CD4-positive, alpha-beta T cell (primary cell): Measurements from ENCODE around the gene UMPS. TPM values are rescaled to one million over a fixed set of nuclear protein-coding genes. Genes with fewer than 3 reads are reported as not detected.
A peak's percentile ranks its signal among the peaks of the same experiment; 100 is the strongest.

Source experiments
- ATAC-seq: fragments of 200-7000 bp; cut with Tn5 transposase; one replicate; pipeline ENCODE4 v1.10.0; 2022; ENCODE audit warnings: mild to moderate bottlenecking; ENCODE audit not compliant: poor library complexity
- CTCF ChIA-PET: fragments of 350-600 bp; sonication (Branson Sonifier 250); formaldehyde crosslinking; loops from one replicate; lab custom pipeline; 2021; ENCODE audit warnings: antibody characterized with exemption, inconsistent platforms; lab: Charles Lee
- POLR2A ChIA-PET: fragments of 350-600 bp; sonication (Branson Sonifier 250); formaldehyde crosslinking; loops from one replicate; lab custom pipeline; 2021; ENCODE audit warnings: antibody characterized with exemption, inconsistent platforms; lab: Charles Lee
- DNase-seq, 14 experiments: peaks; one replicate each; pipeline ENCODE4 v3.0.0-alpha.2; 2013 to 2020; ENCODE audit warnings: mixed read lengths in 2 of 14
- H3K27ac ChIP-seq, 2 donors: one replicate each; pipeline versions ENCODE4 v1.5.1 to v1.7.0; 2013; ENCODE audit warnings: low read length in 2 of 2, low read depth in 1 of 2, mild to moderate bottlenecking in 1 of 2
- H3K27me3 ChIP-seq, 2 experiments: 1 replicate in 1 of 2; 2 replicates in 1 of 2; pipeline versions ENCODE4 v1.6.1 to v1.7.0; 2013; ENCODE audit warnings: low read length in 2 of 2, control low read depth in 1 of 2, mild to moderate bottlenecking in 1 of 2, moderate library complexity in 1 of 2; ENCODE audit not compliant: insufficient read depth in 2 of 2, control insufficient read depth in 1 of 2
- H3K36me3 ChIP-seq: one replicate; pipeline ENCODE4 v1.6.1; 2013; ENCODE audit warnings: low read length, control low read depth; ENCODE audit not compliant: insufficient read depth
- H3K4me1 ChIP-seq: one replicate; pipeline ENCODE4 v1.6.1; 2013; ENCODE audit warnings: low read length, control low read depth; ENCODE audit not compliant: insufficient read depth
- H3K4me3 ChIP-seq: one replicate; pipeline ENCODE4 v1.5.1; 2013; ENCODE audit warnings: mild to moderate bottlenecking, low read length, moderate library complexity
- H3K9me3 ChIP-seq, 2 experiments: 1 replicate in 1 of 2; 2 replicates in 1 of 2; pipeline versions ENCODE4 v1.6.1 to v1.7.0; 2013; ENCODE audit warnings: low read length in 2 of 2, mild to moderate bottlenecking in 2 of 2, control low read depth in 1 of 2, moderate library complexity in 1 of 2; ENCODE audit not compliant: control insufficient read depth in 1 of 2, insufficient read depth in 1 of 2
- H3K27ac Mint-ChIP-seq: one replicate; pipeline ENCODE4 v1.8.0; 2020; ENCODE audit warnings: mixed read lengths
- H3K27me3 Mint-ChIP-seq: one replicate; pipeline ENCODE4 v1.8.0; 2021; ENCODE audit warnings: mixed read lengths
- H3K36me3 Mint-ChIP-seq: one replicate; pipeline ENCODE4 v1.8.0; 2021; ENCODE audit warnings: low read depth, mixed read lengths
- H3K4me1 Mint-ChIP-seq: one replicate; pipeline ENCODE4 v1.8.0; 2021; ENCODE audit warnings: low read depth, mixed read lengths
- H3K4me3 Mint-ChIP-seq: one replicate; pipeline ENCODE4 v1.8.0; 2020; ENCODE audit warnings: mild to moderate bottlenecking, mixed read lengths
- H3K9me3 Mint-ChIP-seq: one replicate; pipeline ENCODE4 v1.8.0; 2020; ENCODE audit warnings: mixed read lengths
- CTCF ChIP-seq: fragments of 200-600 bp; IDR thresholded peaks from one replicate; pipeline ENCODE4 v1.8.0; 2022; ENCODE audit warnings: antibody characterized with exemption, mild to moderate bottlenecking
- intact Hi-C, 2 experiments: fragments of 100-400 bp; cut with DNase I in 1 of 2; cut with micrococcal nuclease in 1 of 2; formaldehyde crosslinking; loops; one replicate each; pipeline versions ENCODE4 v1.15.1 to v1.9.0; 2023 to 2025; cut with DNase I, micrococcal nuclease
- total RNA-seq, 174 experiments: library from RNA in 2 of 174; stranded (reverse) in 2 of 174; gene quantifications; one replicate each; pipeline ENCODE4 v1.2.3 and lab custom pipeline; 2021 to 2026

UMPS gene
- total RNA-seq, 2 experiments from 2014 or later: 19.5 to 19.7 TPM

DNA sequence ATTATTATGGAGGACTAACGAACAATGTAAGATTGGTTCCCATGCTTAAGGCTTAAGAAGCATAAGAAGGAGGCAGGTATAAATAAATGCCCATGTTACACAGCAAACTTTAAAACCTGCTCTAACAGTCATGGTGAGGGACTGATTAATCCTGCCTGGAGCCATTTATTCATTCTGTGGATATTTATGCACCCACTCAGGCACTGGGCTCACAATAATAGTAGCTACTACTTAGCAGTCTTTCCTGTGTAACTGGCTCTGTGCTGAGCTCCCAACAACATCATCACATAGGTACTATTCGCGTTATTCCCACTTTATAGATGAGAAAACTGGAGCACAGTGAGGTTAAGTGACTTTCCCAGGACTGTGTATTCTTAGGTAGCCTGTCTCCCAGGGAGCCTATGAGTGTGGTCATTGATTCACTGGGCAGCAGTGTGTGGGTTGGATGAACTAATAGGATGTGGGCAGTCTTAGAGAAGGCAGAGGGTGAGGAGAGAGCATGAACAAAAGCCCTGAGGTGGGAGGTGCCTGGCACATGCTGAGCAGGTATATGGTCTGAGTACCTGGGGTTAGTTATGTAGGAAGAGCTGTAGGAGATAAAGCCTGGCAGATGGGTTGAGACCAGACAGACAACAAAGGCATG lies 44.1 kb upstream of the UMPS start:
- Mint-ChIP-seq H3K9me3 (no peaks in the 10 kb centered on the region), H3K4me1 (peaks cover 6% of the 10 kb centered on the region), H3K4me3 (no peak overlapping the region), H3K27me3 (peaks cover 26% of the 10 kb centered on the region), H3K27ac (no peak overlapping the region), H3K36me3 (no peaks in the 10 kb centered on the region)
- no peak overlapping the region for H3K27ac ChIP-seq
- ATAC-seq: no peak
- CTCF ChIA-PET: no interaction called here
- H3K9me3 ChIP-seq: no peaks in the 10 kb centered on the region
- DNase-seq: no peak
- no peak for TF ChIP-seq CTCF
- peaks cover 6% of the 10 kb centered on the region for H3K4me1 ChIP-seq
- H3K4me3 ChIP-seq: no peak overlapping the region
- intact Hi-C loops: no loop called here
- no peaks in the 10 kb centered on the region for H3K36me3 ChIP-seq
- no peaks in the 10 kb centered on the region for H3K27me3 ChIP-seq
- POLR2A ChIA-PET: no interaction called here

DNA sequence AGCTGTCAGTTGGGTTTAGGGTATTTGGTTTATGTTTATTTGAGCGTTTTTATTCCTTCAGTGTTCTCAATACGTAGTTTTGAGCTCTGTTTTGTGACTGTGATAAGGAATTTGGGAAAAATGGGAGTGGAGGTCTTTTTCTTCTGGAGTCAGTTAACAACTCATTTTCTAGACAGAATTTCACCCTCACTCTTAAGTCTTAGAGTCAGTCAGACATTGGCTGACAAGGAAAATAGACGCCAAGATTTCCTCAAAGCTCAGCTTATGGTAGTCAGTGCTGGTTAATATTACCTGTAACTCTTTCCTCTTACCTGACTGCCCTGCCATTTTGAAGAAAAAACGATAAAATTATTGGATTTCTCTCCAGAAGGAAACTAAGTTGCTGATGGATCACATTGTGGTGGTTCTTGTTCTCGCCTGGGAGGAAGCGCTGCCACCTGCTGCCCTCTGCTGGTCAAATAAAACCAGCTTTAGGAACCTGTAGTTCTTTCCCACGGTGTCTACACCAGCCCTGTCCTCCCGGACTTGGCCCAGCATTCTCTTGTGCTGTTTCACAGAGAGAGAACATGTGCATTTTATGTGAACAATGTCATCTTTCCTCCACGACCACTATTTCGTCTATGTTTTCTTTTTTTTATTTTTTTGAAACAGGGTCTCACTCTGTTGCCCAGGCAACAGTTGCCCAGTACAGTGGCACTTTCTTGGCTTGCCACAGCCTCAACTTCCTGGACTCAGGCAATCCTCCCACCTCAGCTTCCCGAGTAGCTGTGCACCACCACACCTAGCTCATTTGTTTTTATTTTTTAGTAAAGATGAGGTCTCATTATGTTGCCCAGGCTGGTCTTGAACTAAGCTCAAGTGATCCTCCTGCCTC lies 41.4 kb upstream of the UMPS start:
- Histone ChIP-seq H3K36me3 (no peaks in the 10 kb centered on the region), H3K4me3 (no peak overlapping the region), H3K9me3 (no peaks in the 10 kb centered on the region), H3K27ac (no peak overlapping the region), H3K27me3 (no peaks in the 10 kb centered on the region), H3K4me1 (peaks cover 6% of the 10 kb centered on the region)
- no peak overlapping the region for H3K27ac Mint-ChIP-seq
- peaks cover 26% of the 10 kb centered on the region for H3K27me3 Mint-ChIP-seq
- DNase-seq: peak; percentile 38 to 82 (median 59)
- TF ChIP-seq CTCF: peak; percentile 92
- ChIA-PET POLR2A (no interaction called here), CTCF (interaction anchor here (1.0 to 1.9 kb wide), 6 partner anchors 10 to 123 kb away, joined by 3 to 7 read pairs (median 6); no protein-coding TSS in a partner anchor)
- ATAC-seq: peak; percentile 83
- H3K4me3 Mint-ChIP-seq: no peak overlapping the region
- no peaks in the 10 kb centered on the region for H3K9me3 Mint-ChIP-seq
- intact Hi-C loops: loop anchor here (1.0 kb wide), 1 partner anchor 124 kb away; no protein-coding TSS in a partner anchor
- no peaks in the 10 kb centered on the region for H3K36me3 Mint-ChIP-seq
- peaks cover 6% of the 10 kb centered on the region for H3K4me1 Mint-ChIP-seq

- no peak for ATAC-seq
- H3K27me3 ChIP-seq: no peaks in the 10 kb centered on the region
- ChIA-PET POLR2A (no interaction called here), CTCF (no interaction called here)
- H3K27ac ChIP-seq: no peak overlapping the region
- TF ChIP-seq CTCF: no peak
- H3K36me3 Mint-ChIP-seq: no peaks in the 10 kb centered on the region
- peaks cover 6% of the 10 kb centered on the region for H3K4me1 Mint-ChIP-seq
- H3K9me3 Mint-ChIP-seq: no peaks in the 10 kb centered on the region
- DNase-seq: no peak
- H3K4me3 ChIP-seq: no peak overlapping the region
- H3K27me3 Mint-ChIP-seq: peaks cover 19% of the 10 kb centered on the region
- peaks cover 6% of the 10 kb centered on the region for H3K4me1 ChIP-seq
- H3K4me3 Mint-ChIP-seq: no peak overlapping the region
- no peaks in the 10 kb centered on the region for H3K36me3 ChIP-seq
- H3K27ac Mint-ChIP-seq: no peak overlapping the region
- intact Hi-C loops: no loop called here
- H3K9me3 ChIP-seq: no peaks in the 10 kb centered on the region
Observed at GRCh38 chr3:124691599-124691998, 38.7 kb upstream of the UMPS start.
